ENCODE measurements around the gene GSE1.

Gene GSE1

DNA sequence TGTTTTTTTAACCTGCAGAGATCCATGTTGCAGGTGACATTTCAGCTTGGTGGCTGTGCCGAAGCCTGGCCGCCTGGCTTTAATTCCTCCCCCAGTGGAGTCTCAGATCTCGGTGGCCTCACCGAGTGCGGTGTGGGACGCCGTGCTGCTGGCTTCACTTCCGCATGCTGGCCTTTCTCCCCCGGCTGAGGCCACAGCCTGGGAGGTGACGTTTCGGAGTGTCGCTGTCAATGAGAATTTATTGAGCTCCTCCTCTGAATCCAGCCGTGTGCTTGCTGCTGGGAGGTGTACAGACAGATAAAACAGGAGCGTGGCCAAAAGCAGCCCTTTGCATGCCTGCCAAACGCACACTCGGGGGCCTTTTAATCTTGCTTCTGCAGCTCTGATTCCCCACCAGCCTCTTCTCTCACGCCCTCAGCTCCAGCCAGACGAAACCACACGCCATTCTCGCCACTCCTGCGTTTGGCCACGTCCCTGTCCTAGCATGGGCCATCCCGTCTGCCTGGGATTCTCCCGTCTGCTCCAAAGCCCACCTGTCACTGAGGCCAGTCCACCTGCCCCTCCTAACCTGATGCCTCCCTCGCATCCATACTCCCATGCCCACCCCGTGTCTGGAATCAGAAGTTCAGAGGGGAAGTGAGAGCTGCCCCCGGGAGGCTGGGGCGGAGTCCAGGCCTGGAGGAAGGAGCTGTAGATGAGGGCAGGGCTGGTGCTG is 3.6 kb downstream of the GSE1 start:
- peak in 1 of 2 donors; percentile 29 for DNase-seq (ENCODE audit: low read depth in 2 of 2)

DNA sequence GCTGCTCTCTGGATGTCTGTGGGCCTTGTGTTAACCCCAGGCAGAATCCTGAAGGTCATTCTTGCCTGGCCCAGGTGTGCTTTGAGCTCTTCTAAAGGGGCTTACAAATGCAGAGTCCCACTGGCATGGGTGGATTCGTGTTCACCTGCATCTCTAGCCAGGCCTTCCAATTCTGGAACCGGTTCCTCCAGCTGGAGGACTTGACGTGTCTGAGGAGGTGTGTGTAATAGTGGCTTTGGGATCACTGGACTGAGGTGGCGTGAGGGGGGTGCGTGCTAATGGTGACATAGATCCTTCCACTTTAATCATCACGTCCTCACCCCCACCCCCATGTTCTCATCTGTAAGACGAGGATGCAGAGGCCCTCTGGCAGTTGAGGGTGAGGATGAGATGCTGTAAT is 4.8 kb downstream of the GSE1 start:
- no peak for DNase-seq (ENCODE audit: low read depth in 2 of 2)

DNA sequence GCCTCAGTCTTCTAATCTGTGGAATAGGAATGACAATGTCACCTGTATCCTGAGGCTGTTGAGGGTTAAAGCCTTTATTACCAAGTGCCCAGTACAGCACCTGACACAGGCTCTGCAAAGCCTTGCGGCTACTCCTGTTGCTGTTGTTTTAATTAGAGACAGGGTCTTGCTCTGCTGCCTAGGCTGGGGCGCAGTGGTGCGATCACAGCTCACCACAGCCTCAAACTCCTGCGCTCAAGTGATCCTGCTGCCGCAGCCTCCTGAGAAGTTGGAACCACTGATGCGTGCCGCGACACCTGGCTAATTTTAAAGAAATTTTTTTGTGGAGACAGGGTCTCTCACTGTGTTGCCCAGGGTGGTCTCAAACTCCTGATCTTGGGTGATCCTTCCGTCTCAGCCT is 5.4 kb downstream of the GSE1 start:
- DNase-seq (ENCODE audit: low read depth in 2 of 2), result no peak

DNA sequence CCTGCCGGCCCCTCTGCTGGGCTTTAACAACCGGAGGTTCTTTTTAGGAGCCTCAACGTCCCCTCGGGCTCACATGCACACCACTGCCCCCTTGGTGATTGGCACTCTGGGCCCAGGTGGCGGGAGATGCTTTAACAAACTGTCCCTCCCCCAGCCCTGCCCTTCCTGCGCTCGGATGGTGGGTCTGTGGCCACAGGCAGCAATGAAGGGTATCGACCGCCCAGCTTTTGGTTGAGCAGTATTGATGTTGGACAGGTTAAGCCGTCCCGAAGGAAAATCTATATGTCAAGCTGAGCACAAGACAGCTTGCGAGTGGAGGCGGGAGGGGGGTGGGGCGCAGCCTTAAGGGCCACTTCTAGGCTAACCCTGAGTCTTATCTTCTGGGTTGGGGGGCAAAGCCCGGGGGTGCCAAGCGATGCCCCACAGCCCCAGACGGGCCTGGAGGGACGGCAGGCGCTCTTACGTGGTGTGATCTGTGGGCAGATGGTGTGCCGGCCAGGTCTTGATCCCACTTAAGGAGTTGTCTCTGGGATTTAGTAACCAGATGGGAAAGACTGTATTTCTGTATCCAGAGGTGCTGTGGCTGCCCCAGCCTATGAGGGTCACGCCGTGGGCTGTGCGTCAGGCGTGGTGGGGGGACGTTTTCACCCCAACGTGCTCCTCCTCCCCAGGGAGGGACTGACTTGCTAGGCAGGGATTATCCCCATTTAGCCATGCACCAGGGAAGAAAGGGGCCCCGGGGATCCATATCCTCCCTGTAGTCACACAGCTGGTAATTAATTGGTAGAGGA is 6.2 kb downstream of the GSE1 start:
- DNase-seq (ENCODE audit: low read depth in 2 of 2), result no peak

DNA sequence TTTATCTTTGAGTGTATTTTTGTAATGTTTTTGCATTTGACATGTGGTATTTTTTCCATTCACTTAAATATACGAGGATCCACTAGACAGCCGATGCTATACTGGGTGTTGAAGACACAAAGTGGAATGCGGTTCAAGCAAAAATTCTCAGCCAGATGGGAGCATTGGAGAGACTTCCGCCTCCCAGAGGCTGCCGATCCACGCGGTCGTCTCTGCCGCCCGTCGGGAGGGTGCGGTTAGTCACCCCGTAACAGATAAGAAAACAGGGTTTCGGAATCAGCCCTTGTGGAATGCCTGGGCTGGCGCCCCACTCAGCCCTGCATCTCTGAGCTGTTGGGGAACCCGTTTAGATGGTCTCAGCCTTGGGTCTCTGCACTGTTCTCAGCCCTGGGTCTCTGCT is 7.3 kb downstream of the GSE1 start:
- DNase-seq (ENCODE audit: low read depth in 2 of 2), result no peak

DNA sequence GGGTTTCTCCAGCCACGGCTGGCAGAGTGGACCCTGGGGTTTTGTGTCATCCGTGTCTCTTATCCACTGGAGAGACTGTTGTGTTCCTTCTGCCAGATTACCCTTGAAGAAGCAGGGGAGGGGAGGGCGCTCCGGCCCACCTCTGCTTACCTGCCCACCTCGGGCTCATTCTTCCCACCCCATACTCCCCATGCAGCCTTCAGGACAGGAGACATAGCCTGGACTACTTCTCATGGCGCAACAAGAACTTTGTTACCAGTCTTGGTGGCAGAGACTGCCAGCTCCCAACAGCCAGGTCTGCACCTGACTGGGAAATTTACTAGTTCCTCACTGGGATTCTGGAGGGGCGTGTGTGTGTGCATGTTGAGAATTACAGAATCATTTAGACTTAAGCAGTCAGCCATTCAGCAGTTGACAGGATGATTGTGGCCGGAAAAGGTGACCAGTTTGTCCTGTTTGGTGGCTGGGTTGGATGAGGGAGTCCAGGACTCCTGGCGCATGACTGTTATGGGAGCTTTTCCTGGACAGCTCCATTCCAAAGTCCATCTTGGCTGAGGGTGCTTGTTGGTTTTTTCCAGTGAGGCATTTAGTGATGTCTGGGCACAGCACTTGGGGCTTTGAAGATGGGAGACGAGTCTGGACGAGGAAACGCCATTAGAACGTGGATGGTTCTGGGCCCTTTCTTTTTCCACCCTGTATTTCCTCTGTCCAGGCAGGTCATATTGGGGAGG is 8.7 kb downstream of the GSE1 start:
- DNase-seq (ENCODE audit: low read depth in 2 of 2), result no peak

DNA sequence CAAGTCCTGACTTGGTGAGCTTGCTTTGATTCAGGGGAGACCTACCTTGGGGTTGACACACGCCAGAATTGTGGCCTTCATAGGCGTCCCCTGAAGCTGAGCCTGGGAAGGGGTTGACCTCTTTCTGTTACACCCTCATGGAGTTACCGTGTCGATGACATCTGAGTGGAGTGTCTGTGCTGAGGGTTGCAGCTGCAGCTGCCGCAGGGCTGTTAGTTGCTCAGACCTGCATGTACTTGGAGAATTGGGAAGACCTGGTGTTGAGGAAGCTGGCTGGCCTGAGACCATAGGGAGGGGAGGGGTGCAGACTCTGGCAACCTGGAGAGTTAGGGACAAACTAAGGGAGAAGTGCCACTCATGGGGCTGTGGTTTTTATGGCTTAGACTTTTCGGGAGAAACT is 9.6 kb downstream of the GSE1 start:
- no peak for DNase-seq (ENCODE audit: low read depth in 2 of 2)

DNA sequence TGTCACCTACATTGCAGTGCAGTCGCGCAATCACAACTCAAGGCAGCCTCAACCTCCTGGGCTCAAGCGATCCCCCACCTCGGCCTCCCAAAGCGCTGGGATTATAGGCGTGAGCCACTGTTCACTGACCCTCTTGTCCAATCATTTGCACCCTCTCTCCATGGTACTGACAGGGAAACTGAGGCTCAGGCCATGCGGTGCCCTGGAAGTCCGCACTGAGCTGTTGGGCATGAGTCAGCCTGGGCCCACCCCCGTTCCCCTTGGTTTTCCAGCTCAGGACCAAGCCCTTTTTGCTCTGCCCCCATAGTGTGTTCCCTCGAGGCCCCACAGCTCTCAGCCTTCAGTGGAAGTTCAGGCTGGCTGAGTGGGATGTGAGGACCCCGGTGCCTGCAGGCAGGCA is 10.1 kb downstream of the GSE1 start:
- DNase-seq (ENCODE audit: low read depth in 2 of 2), result no peak

DNA sequence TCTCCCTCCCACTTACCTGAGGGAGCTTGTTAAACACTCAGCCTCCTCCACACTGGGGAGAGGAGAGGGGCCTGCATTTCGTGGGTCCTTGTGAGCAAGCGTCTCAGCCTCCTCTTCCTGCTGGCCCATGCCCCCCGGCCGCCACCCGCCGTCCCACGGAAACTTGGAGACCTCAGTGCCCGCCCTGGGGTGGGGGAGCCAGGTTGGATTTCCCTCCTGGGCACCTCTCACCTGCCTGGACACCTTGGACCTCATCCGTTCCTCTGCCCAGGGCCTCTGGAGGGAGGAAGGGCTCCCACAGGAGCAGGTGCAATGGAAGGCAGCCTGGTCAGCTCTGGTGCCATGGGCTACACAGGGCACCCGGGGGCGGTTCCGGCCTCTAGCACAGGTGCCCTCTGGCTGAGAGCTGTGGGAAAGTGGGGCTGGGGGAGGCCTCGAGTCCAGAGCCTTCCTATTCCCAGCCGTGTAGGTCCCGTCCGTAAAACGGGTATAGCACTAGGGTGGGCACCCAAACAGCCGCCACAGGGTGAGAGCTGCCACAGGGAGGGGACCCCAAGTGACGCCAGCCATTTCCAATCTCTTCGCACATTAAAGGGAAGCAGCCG is 11.0 kb downstream of the GSE1 start:
- no peak for DNase-seq (ENCODE audit: low read depth in 2 of 2)

DNA sequence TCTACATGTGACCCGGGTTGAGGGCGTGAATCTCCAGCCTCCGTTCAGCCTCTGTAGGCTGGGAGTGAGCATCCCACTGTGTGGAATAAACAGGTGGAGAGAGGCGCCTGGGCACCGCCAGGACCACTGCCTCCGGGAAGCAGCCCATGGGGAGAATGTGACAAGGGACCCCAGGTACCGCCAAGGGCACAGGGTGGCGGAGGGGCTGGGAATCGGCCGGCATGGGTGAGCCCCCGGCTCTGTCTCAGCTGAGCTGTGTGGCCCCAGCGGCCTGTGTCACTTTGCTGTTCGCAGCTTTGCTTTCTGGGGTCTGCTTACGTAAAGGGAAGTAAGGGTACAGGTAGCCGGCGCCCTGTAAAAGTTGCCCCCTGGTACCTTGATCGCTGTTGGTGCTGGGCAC is 11.5 kb downstream of the GSE1 start:
- DNase-seq (ENCODE audit: low read depth in 2 of 2), result no peak

DNA sequence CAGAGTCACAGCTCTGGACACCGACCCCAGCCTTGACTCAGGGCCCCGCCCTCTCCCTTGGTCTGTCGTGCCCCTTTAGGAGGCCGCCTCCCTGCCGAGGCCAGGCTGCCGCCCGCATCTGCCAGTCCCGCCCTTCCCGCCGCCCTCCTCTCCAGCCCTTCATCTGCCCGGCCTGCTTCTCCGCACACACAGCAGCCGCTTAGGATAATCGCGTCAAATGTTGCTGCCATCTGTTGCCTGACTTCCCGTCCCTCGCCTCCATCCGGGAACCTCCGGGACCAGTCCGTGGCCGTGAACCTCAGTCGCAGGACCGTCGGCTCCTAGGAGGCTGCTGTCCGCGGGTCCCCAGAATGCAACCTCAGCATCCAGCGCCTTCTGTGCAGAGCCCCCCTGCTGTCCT is 11.9 kb downstream of the GSE1 start:
- DNase-seq (ENCODE audit: low read depth in 2 of 2), result no peak

DNA sequence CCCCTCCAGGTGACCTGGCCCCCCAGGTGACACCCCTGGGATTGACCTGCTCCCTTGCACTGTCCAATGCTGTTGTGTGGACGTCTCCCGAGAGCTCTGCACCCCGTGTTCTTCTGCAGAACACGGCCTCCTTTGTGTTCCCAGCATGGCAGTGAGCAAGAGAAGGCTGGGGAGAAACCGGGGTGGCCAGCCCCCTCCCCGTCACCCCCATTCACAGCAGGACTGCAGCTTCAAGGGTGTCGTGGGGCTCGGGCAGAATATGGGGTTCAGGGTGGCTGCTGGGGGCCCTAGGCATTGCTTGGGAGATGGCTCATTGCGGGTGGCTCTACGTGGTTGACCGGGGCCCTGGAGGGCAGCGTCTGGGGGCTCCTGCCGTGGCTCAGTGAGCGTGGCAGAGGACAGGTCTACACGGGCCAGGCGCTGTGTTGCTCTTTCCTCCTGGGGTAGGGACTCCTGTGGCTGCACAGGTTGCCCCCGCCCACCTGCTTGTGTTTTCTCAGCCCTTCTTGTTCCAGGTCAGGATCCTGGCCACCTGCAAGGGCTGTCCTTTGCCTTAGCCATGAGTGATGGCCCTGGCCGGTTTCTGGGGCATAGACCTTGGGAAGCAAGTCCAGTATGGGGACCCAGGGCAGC is 12.5 kb downstream of the GSE1 start:
- DNase-seq (ENCODE audit: low read depth in 2 of 2), result no peak

DNA sequence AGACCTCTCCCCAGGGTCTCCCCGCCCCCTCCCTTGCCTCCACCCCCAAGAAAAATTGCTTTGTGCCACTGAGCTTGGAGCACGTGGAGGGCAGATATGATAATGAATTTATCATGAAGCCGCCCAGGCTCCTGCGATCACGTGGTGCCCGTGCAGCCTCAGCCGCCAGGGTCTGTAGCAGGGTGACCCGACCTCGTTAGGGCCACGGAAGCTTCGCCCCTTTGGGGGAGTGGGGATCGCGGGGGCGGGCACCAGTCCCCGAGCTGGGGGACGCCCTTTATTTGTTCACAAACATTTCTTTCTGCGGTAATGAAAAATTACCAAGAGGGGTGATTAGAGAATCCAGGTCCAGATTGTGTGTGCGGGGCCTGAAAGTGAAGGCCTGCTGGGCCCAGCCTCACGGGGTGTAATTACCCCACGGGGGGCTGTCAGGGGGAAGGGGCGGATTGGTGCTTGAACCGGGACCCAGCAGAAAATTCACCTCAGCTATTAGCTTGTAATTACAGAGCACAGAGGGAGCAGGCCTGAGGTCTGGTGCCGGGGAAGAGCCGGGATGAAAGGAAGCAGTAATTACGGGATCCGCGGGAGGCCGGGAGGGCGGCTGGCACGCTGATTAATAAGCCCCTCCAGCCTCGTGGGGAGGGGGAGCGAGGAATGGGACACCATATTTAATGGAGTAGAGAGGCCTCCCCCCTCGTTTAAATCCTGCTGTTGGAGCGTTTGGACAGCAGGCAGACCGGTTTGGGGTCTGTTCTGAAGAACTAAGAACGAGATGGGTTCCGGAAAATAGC is 13.3 kb downstream of the GSE1 start:
- no peak for DNase-seq (ENCODE audit: low read depth in 2 of 2)

DNA sequence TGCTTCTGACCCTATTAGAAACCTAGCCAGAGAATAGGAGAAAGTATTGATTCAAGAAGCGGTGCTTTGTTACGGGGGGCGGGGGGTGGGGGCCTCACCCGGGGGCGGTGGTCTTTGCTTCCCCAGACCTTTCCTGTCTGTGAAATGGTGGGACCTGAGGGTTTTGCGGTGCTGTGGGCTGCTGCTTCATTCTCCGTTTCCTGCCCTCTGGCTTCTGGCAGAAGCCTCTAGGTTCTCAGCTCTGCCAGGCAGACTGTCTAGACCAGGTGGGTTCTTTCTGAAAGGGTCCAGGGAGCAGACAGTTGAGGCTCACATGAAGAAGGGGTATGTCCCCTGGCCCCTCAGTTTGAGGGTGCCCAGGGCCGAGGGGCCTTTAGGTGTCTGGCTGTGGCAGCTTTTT is 14.0 kb downstream of the GSE1 start:
- no peak for DNase-seq (ENCODE audit: low read depth in 2 of 2)

DNA sequence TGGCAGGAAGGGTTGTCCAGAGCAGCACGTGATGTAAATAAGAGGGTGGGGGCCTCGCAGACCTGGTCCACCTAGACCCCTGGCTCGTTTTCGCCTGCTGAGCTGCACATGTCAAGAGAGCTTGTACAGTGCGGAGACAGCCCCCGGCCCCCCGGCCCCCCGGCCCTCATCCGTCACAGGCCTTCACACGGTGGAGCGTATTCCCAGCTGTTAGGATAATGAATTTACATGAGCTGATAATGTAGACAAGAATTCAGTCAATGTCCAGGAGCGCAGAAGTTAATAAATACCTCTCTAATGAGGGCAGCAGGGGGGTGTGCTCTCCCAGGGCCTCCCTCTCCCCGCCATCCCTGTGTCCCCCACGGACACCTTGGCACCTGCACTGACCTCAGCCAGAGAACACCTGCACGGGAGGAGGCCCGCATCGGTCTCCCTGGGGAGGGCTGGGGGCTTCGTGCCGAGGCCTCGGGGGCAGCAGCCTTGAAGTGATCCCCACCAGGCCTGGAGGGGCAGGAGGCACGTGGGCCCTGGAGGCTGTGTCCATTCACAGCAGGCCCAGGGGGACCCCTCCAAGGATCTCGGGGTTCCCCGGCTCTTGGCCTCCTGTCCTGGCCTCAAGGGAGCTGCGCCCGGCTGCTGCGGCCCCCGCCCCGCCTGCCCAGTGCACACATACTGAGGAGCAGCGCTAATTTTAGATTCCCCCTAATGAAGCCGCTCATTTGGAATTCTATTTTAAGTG is 14.6 kb downstream of the GSE1 start:
- DNase-seq (ENCODE audit: low read depth in 2 of 2), result no peak

DNA sequence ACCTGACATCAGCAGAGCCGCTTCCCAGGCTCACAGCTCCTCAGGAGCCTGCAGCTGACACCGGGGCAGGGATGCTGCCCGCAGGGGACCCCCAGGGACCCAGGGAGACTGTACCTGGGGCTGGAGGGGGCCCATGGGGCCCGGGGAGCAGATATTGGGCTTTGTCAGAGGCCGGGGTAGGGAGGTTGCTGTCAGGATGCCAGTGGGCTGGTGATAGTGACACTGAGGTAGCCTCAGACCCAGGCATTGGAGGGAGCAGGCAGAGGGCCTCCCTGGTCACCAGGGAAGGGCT is 15.1 kb downstream of the GSE1 start:
- no peak for DNase-seq (ENCODE audit: low read depth in 2 of 2)

DNA sequence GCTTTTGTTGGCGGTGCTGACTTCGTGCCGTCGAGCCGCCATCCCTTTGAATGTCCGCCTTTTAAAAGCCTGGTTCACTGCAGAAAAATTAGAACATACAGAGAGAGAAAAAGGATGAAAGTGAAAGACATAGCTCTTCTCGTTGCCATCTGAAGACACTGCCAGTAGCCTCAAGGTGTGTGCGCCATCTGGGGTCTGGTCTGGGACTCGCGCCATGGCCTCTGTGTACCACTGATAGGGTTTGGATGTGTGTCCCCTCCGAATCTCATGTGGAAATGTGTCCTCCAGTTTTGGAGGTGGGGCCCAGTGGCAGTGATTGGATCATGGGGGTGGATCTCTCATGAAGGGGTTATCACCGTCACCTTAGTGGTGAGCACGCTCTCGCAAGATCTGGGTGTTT is 15.5 kb downstream of the GSE1 start:
- DNase-seq (ENCODE audit: low read depth in 2 of 2), result no peak

DNA sequence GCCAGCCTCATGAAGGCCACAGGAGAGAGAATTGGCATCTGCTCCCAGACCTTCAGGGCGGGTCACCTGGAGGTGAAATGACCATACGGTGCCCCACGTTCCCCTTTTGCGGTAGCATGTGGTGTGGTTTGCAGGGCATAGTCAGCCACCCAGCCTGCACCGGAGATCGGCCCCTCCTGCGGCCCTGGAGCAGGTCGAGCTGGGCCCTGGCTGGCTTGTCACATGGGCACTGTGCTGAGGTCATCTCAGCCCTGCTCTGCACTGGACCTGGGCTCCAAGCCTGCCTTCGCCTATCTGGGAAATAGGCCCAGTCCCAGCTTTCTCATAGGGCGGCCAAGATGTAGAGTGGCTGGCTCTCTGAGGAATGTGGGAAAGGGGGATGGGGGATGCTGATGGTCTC is 16.2 kb downstream of the GSE1 start:
- DNase-seq (ENCODE audit: low read depth in 2 of 2), result no peak

DNA sequence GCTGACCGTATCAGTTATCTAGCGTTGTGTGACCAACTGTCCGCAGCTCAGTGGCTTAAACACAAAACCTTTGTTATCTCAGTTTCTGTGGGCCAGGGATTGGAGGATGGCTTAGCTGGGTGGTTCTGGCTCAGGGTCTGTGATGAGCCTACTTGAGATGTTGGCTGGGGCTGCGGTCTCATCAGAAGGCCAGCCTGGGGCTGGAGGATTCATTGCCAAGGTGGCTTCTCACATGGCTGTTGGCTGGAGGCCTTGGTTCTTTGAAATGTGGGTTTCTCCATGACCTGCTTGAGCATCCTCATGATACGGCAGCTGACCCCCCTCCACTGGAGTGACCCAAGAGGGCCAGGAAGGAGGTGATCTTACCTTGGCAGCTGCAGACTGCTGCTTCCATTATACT is 16.7 kb downstream of the GSE1 start:
- DNase-seq (ENCODE audit: low read depth in 2 of 2), result no peak

DNA sequence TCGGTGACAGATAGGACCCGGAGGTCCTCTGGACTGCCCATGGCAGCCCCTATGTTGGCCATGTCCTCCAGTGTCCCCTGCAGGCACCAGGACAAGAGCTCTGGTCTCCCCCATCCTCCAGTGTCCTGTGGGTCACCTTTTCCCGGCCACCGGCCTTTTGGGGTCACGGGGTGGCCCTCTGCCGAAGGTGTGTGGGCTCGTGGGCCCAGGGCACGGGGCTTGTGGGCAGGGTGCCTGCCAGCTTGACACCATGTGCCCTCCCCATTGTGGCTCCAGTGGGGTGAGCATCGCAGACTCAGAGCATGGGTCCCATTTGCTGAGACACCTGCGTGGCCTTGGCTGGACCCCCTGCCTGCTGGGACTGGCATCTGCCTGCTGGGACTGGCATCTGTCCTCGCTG is 18.1 kb downstream of the GSE1 start:
- DNase-seq (ENCODE audit: low read depth in 2 of 2), result no peak
